Measurements from ENCODE around the gene COL11A1. TPM values are rescaled to one million over a fixed set of nuclear protein-coding genes. Genes with fewer than 3 reads are reported as not detected.

COL11A1 gene
- total and polyA plus RNA-seq, 9 of the 15 experiments (the other 6 are each of a cell fraction or from before 2014, with no cell fraction given) = 0.07 TPM; not detected in 8

DNA sequence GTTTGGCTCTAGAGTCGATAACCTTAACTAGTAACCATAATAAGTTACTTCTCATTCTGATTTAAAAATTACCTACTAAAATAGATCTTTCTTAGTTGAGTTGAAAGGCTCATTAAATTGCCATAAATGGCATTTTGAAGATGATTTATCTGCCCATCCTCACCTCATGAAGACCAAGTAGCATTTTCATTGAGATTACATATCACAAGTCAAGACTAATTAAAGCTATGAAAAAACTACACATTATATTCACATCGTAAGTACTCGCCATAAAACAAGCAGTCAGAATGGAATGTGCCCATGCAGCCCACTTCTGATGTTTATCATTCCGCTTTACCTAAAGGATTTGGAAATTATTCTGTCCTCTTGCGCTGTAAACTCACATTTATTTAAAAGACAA lies 212.0 kb downstream of the COL11A1 start (continued):
- TF ChIP-seq, protein P1, sequence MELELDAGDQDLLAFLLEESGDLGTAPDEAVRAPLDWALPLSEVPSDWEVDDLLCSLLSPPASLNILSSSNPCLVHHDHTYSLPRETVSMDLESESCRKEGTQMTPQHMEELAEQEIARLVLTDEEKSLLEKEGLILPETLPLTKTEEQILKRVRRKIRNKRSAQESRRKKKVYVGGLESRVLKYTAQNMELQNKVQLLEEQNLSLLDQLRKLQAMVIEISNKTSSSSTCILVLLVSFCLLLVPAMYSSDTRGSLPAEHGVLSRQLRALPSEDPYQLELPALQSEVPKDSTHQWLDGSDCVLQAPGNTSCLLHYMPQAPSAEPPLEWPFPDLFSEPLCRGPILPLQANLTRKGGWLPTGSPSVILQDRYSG (tag; conservative IDR thresholded peaks at IDR 0.05; ENCODE audit: low read depth) = no peak
- TF ChIP-seq SMARCA4 (IDR thresholded peaks at IDR 0.05) (no peak), TFAM (CRISPR knock-in tag; conservative IDR thresholded peaks at IDR 0.05) (no peak), PCBP2 (IDR thresholded peaks at IDR 0.05; ENCODE audit: low read depth, low read length, poor library complexity, severe bottlenecking) (no peak)

- no peak for ATAC-seq
- TF ChIP-seq E2F3 (CRISPR knock-in tag; IDR thresholded peaks at IDR 0.05) (no peak), CREB3L1 (IDR thresholded peaks at IDR 0.05; ENCODE audit: borderline replicate concordance, low read depth) (no peak), ZNF3 (CRISPR knock-in tag; IDR thresholded peaks at IDR 0.05) (no peak), HIVEP1 (CRISPR knock-in tag; IDR thresholded peaks at IDR 0.05) (no peak), HCFC1 (IDR thresholded peaks at IDR 0.05; ENCODE audit: low read depth, low read length) (no peak), ZNF217 (CRISPR knock-in tag; IDR thresholded peaks at IDR 0.05) (no peak), ETV6 (IDR thresholded peaks at IDR 0.05; ENCODE audit: borderline replicate concordance in 1 of 2, low read depth in 2 of 2, low read length in 1 of 2) (no peak), ETV6 (CRISPR knock-in tag; IDR thresholded peaks at IDR 0.05; ENCODE audit: borderline replicate concordance) (no peak), PKNOX1 (IDR thresholded peaks at IDR 0.05) (no peak), ZBTB34 (CRISPR knock-in tag; IDR thresholded peaks at IDR 0.05) (no peak)
- TF ChIP-seq, protein P2, sequence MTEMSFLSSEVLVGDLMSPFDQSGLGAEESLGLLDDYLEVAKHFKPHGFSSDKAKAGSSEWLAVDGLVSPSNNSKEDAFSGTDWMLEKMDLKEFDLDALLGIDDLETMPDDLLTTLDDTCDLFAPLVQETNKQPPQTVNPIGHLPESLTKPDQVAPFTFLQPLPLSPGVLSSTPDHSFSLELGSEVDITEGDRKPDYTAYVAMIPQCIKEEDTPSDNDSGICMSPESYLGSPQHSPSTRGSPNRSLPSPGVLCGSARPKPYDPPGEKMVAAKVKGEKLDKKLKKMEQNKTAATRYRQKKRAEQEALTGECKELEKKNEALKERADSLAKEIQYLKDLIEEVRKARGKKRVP (CRISPR knock-in tag; IDR thresholded peaks at IDR 0.05) = no peak
Measured at GRCh38 chr1:102891868-102892625, 216.3 kb downstream of the COL11A1 start.

More at GRCh38 chr1:102891868-102892625, 216.3 kb downstream of the COL11A1 start:
- no peak overlapping the region for H3K4me2 ChIP-seq (ENCODE audit: insufficient read depth, low read length)
- H3K9me3 ChIP-seq (replicated peaks; ENCODE audit: control insufficient read depth, insufficient read depth, low read depth, low read length) = peaks cover 2% of the 10 kb centered on the region; the same call in 1 of the 2 replicates
- DNase-seq (ENCODE audit: extremely low read depth in 1 of 4, low spot score in 3 of 4) (no peak), FAIRE-seq (no peak)
- H2AFZ ChIP-seq (ENCODE audit: low read depth, low read length) = no peak overlapping the region
- ChIA-PET POLR2A (no interaction called here), CTCF (ENCODE audit: low intra/inter-chr PET ratio) (no interaction called here)
- 5% methylated on average over 4 of the region's 4 CpGs for WGBS (ENCODE audit: insufficient coverage, low coverage, missing lambda C conversion rate)
- H3K9ac ChIP-seq (ENCODE audit: insufficient read depth in 1 of 2, low read depth in 2 of 2, low read length in 2 of 2) = no peak overlapping the region
- H3K79me2 ChIP-seq (ENCODE audit: control insufficient read depth, insufficient read depth, low read length) = no peaks in the 10 kb centered on the region
- H3K27ac ChIP-seq (ENCODE audit: extremely low read depth, low read depth, low read length) = no peak overlapping the region
- no peaks in the 10 kb centered on the region for H4K20me1 ChIP-seq (replicated peaks; ENCODE audit: control insufficient read depth, insufficient read depth, low read length)
- H3K9me1 ChIP-seq (ENCODE audit: control insufficient read depth, insufficient read depth, low read length) = no peaks in the 10 kb centered on the region
- intact Hi-C loops (cut with micrococcal nuclease) (no loop called here), in situ Hi-C loops (cut with MboI) (no loop called here)
- no TSS peak for BruUV-seq (replicated peaks)
- no peaks in the 10 kb centered on the region for H3K36me3 ChIP-seq (ENCODE audit: control insufficient read depth, insufficient read depth, low read length)
- no peak overlapping the region for H3K4me3 ChIP-seq
- no peaks in the 10 kb centered on the region for H3K4me1 ChIP-seq (replicated peaks in 1 of 2; ENCODE audit: control insufficient read depth in 2 of 2, insufficient read depth in 2 of 2, low read length in 2 of 2)
- no peaks in the 10 kb centered on the region for H3K27me3 ChIP-seq (ENCODE audit: control insufficient read depth in 2 of 2, insufficient read depth in 2 of 2, low read length in 2 of 2)
